Parathyroid adenoma (tissue), 2 donors: ENCODE data around the gene TMEM43.
"Not testable (repeated sequence)": the region's sequence is repeated elsewhere in the genome, so short reads cannot be mapped to it uniquely, and the experiment has no call there.

ENCODE experiments used
- H2AFZ ChIP-seq: fragments of 300-600 bp; sonication (generic); one replicate; pipeline ENCODE4 v1.7.0; 2017; ENCODE audit warnings: antibody characterized with exemption, mild to moderate bottlenecking
- H3K27ac ChIP-seq: fragments of 300-600 bp; sonication (generic); one replicate; pipeline ENCODE4 v1.7.0; 2017
- H3K27me3 ChIP-seq: fragments of 300-600 bp; sonication (generic); one replicate; pipeline ENCODE4 v1.7.0; 2017; ENCODE audit warnings: low read length; ENCODE audit not compliant: control insufficient read depth, insufficient read depth
- H3K36me3 ChIP-seq: fragments of 300-600 bp; sonication (generic); one replicate; pipeline ENCODE4 v1.7.0; 2017; ENCODE audit warnings: low read length; ENCODE audit not compliant: control insufficient read depth, insufficient read depth
- H3K4me1 ChIP-seq: fragments of 300-600 bp; sonication (generic); one replicate; pipeline ENCODE4 v1.7.0; 2017; ENCODE audit warnings: control low read depth
- H3K4me2 ChIP-seq: fragments of 300-600 bp; sonication (generic); one replicate; pipeline ENCODE4 v1.7.0; 2017; ENCODE audit warnings: low read length
- H3K4me3 ChIP-seq: fragments of 300-600 bp; sonication (generic); one replicate; pipeline ENCODE4 v1.7.0; 2017; ENCODE audit warnings: low read depth, low read length
- H3K79me2 ChIP-seq: fragments of 300-600 bp; sonication (generic); one replicate; pipeline ENCODE4 v1.7.0; 2017; ENCODE audit warnings: control low read depth
- H3K9ac ChIP-seq: fragments of 300-600 bp; sonication (generic); one replicate; pipeline ENCODE4 v1.7.0; 2017; ENCODE audit warnings: mild to moderate bottlenecking
- H3K9me3 ChIP-seq: fragments of 300-600 bp; sonication (generic); one replicate; pipeline ENCODE4 v1.7.0; 2017; ENCODE audit warnings: low read length; ENCODE audit not compliant: control insufficient read depth
- TF ChIP-seq, protein P1 (sequence below): fragments of 300-600 bp; sonication (generic); IDR thresholded peaks from one replicate; pipeline ENCODE4 v1.7.0; 2017; ENCODE audit warnings: antibody characterized with exemption, mild to moderate bottlenecking
- donor health status: primary hyperparathyroidism.

Gene TMEM43, protein sequence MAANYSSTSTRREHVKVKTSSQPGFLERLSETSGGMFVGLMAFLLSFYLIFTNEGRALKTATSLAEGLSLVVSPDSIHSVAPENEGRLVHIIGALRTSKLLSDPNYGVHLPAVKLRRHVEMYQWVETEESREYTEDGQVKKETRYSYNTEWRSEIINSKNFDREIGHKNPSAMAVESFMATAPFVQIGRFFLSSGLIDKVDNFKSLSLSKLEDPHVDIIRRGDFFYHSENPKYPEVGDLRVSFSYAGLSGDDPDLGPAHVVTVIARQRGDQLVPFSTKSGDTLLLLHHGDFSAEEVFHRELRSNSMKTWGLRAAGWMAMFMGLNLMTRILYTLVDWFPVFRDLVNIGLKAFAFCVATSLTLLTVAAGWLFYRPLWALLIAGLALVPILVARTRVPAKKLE

DNA sequence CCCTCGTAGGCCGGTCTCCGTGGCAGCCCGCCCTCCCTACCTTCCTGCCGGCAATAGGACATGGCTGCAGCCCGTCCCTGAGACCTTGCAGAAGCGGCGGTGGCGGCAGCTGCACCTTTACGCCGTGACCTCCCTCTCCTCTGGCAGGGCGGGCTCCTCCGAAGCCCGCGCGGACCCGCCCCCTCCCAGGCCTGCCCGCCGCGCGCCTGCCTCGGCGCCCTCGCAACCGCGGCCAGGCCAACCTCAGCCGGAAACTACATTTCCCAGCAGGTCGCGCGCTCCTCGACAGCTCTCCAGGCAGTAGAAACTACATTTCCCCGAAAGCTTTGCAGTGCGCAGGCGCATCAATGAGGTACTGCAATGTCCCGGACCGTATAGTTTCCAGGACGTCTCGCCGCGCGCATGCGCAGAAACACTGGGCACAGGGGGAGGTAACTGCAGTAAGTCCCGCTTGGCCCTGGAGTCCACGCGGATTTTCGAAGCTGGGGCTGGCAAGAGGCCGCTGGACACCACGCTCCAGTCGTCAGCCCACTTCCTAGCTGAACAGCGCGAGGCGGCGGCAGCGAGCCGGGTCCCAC is at the start of gene TMEM43, which contains the start of gene CHCHD4:
Gene TMEM43 (plus strand): TSS at position 438 of the 578 bp plus-strand sequence. CDS start 142 bp downstream, outside the sequence.
Gene CHCHD4 (minus strand): TSS at position 256 of the 578 bp plus-strand sequence. CDS start 194 bp downstream, at position 62.
- H3K9me3 ChIP-seq: no peaks in the 10 kb centered on the region
- peak within 1 kb of the TSS; percentile 95 for H2AFZ ChIP-seq
- H3K4me2 ChIP-seq: peak within 1 kb of the TSS; percentile 90
- peaks cover 32% of the 10 kb centered on the region for H3K79me2 ChIP-seq
- H3K27me3 ChIP-seq: no peaks in the 10 kb centered on the region
- TF ChIP-seq, protein P1, sequence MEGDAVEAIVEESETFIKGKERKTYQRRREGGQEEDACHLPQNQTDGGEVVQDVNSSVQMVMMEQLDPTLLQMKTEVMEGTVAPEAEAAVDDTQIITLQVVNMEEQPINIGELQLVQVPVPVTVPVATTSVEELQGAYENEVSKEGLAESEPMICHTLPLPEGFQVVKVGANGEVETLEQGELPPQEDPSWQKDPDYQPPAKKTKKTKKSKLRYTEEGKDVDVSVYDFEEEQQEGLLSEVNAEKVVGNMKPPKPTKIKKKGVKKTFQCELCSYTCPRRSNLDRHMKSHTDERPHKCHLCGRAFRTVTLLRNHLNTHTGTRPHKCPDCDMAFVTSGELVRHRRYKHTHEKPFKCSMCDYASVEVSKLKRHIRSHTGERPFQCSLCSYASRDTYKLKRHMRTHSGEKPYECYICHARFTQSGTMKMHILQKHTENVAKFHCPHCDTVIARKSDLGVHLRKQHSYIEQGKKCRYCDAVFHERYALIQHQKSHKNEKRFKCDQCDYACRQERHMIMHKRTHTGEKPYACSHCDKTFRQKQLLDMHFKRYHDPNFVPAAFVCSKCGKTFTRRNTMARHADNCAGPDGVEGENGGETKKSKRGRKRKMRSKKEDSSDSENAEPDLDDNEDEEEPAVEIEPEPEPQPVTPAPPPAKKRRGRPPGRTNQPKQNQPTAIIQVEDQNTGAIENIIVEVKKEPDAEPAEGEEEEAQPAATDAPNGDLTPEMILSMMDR: no peak
- H3K9ac ChIP-seq: peak within 1 kb of the TSS; percentile 94
- H3K36me3 ChIP-seq: no peaks in the 10 kb centered on the region
- peak within 1 kb of the TSS; percentile 84 for H3K4me3 ChIP-seq
- peak within 1 kb of the TSS; percentile 94 for H3K27ac ChIP-seq
- peaks cover 40% of the 10 kb centered on the region for H3K4me1 ChIP-seq

GRCh38 chr3:14075233-14075632 is 49.6 kb upstream of the TMEM43 start:
- not testable (repeated sequence) for H3K27me3 ChIP-seq, H3K9me3 ChIP-seq, H3K4me3 ChIP-seq, H3K27ac ChIP-seq, H3K4me1 ChIP-seq, H3K79me2 ChIP-seq, H3K36me3 ChIP-seq, H3K4me2 ChIP-seq, H3K9ac ChIP-seq, H2AFZ ChIP-seq

GRCh38 chr3:14077310-14077709 is 47.5 kb upstream of the TMEM43 start:
- H3K36me3 ChIP-seq: no peaks in the 10 kb centered on the region
- H3K9me3 ChIP-seq: no peaks in the 10 kb centered on the region
- TF ChIP-seq, protein P1: no peak
- H3K9ac ChIP-seq: no peak overlapping the region
- H2AFZ ChIP-seq: no peak overlapping the region
- no peaks in the 10 kb centered on the region for H3K27me3 ChIP-seq
- H3K4me1 ChIP-seq: no peaks in the 10 kb centered on the region
- no peak overlapping the region for H3K4me2 ChIP-seq
- H3K79me2 ChIP-seq: no peaks in the 10 kb centered on the region
- no peak overlapping the region for H3K27ac ChIP-seq
- H3K4me3 ChIP-seq: no peak overlapping the region

GRCh38 chr3:14082108-14082657 is 42.7 kb upstream of the TMEM43 start:
- Histone ChIP-seq H2AFZ (no peak overlapping the region), H3K4me1 (no peaks in the 10 kb centered on the region), H3K27ac (no peak overlapping the region), H3K79me2 (no peaks in the 10 kb centered on the region), H3K9ac (no peak overlapping the region), H3K9me3 (no peaks in the 10 kb centered on the region), H3K4me2 (no peak overlapping the region), H3K4me3 (no peak overlapping the region), H3K27me3 (no peaks in the 10 kb centered on the region), H3K36me3 (no peaks in the 10 kb centered on the region)
- TF ChIP-seq, protein P1: no peak

DNA sequence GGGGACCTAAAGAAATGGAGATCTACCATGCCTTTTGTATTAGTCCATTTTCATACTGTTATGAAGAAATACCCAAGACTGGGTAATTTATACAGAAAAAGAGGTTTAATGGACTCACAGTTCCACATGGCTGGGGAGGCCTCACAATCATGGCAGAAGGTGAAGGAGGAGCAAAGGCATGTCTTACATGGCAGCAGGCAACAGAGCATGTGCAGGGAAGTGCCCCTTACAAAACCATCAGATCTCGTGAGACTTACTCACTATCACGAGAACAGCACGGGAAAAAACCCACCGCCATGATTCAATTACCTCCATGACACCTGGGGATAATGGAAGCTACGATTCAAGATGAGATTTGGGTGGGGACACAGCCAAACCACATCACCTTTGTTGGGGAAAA is 37.4 kb upstream of the TMEM43 start:
- not testable (repeated sequence) for H3K4me3 ChIP-seq, H3K4me1 ChIP-seq, H3K36me3 ChIP-seq, H3K9me3 ChIP-seq, H2AFZ ChIP-seq, H3K9ac ChIP-seq, H3K27ac ChIP-seq, H3K79me2 ChIP-seq, H3K4me2 ChIP-seq, H3K27me3 ChIP-seq

DNA sequence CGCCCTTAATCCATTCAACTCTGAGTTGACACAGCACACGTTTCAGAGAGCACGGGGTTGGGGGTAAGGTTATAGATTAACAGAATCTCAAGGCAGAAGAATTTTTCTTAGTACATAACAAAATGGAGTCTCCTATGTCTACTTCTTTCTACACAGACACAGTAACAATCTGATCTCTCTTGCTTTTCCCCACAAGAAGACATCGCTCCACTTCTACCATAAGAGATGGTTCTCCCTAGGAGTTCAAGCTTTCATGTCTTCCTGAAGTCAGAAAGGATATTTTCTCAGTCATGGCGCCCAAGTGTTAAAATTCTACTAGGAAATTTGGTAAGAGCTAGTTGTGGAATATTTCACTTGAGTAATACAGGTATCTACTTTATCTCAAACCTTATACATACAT is 32.9 kb upstream of the TMEM43 start:
- H3K9me3 ChIP-seq, H3K27me3 ChIP-seq, H3K4me3 ChIP-seq, H3K27ac ChIP-seq, H3K36me3 ChIP-seq, H3K9ac ChIP-seq, H3K4me2 ChIP-seq, H3K4me1 ChIP-seq, H3K79me2 ChIP-seq, H2AFZ ChIP-seq: not testable (repeated sequence)
